GM15510 (cell line): Measurements from ENCODE around the gene MGAT1.

Experiments used
- POLR2A ChIP-seq: IDR thresholded peaks from 3 replicates; pipeline ENCODE4 v1.6.1; 2011; ENCODE audit warnings: borderline replicate concordance; ENCODE audit not compliant: insufficient read length; ENCODE audit errors: extremely low read depth

Gene MGAT1

DNA sequence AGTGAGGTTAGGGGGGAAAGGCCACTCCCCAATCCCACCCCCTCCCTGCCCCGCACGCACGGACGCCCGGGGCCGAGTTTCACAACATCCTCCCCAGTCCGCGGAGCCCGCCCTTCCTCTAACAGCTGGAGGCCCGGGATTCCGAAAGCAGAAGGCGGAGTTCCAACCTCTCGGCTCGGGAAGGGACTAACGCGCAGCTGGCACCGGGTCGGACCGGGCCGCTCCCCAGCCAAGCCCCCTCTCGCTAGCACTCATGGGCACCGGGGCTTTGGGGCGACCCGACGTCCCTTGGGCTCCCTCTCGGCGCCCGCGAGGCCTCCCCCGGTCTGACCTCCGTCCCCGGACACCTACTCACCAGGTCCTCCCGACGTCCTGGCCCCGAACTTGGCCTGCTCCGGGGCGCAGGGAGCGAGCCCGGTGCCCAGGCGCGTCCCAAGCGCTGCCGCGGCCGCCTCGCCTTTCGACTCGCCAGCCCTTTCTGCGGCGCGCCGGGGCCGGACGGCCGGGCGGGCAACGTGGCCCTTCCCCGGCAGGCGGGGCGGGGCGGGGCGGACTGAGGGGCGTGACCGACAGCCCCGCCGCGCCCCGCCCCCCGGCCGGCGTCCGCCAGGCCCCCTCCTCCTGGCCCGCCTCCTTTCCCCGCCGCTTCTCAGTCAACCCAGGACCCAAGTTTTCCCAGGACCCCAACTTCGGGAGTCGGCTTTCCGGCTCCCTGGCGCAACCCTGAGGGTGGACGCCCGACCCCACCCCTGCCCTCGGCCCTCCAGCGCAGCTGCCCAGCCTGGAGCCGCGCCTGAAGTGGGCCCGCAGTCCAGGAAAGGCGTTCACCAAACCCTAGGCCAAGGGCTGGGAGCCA is at the start of gene MGAT1:
Gene MGAT1 (minus strand): TSS at position 482 of the 856 bp plus-strand sequence. CDS start 9,835 bp downstream, outside the sequence.
- peak; percentile 77 for TF ChIP-seq POLR2A

DNA sequence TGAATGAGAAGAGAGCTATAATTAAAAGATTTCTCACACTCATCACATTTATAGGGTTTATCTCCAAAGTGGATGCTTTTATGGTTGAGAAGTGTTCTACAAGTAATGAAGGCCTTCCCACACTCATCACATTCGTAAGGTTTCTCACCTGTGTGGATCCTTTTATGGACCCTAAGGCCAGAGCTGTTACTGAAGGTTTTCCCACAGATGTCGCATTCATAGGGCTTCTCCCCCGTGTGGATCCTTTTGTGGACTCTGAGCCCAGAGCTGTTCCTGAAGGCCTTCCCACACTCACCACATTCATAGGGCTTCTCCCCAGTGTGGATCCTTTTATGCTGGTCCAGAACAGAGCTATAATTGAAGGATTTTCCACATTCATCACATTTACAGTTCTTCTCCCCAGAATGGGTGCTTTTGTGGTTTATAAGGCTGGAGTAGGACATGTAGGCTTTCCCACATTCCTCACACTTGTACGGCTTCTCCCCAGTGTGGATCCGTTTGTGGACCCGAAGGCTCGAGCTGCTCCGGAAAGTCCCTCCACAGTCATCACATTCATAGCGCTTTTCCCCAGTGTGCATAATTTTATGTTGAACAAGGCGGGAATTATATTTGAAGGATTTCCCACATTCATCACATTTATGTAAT is 48.0 kb upstream of the MGAT1 start:
- no peak for TF ChIP-seq POLR2A

DNA sequence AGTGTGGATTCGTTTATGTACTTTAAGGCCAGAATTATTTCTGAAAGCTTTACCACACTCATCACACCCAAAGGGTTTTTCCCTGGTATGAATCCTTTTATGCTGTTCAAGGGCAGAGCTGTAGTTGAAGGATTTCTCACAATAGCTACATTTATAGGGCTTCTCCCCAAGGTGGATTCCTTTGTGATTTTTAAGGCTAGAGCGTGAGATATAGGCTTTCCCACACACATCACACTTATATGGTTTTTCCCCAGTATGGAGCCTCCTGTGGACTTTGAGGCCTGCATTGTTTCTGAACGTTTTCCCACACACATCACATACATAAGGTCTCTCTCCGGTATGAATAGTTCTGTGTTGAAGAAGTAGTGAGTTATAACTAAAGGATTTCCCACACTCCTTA is 47.2 kb upstream of the MGAT1 start:
- no peak for TF ChIP-seq POLR2A

DNA sequence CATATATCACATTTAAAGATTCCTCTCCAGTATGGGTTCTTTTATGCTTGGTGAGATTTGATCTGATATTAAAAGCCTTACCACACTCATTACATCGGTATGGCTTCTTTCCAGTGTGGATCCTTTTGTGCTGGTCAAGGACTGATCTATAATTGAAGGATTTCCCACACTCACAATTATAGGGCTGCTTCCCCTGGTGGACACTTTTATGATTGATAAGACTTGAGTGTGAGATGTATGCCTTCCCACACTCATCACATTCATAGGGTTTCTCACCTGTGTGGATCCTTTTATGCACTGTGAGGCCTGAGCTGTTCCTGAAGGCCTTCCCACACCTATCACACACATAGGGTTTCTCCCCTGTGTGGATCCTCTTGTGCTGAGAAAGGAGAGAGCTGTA is 46.3 kb upstream of the MGAT1 start:
- TF ChIP-seq POLR2A: no peak

DNA sequence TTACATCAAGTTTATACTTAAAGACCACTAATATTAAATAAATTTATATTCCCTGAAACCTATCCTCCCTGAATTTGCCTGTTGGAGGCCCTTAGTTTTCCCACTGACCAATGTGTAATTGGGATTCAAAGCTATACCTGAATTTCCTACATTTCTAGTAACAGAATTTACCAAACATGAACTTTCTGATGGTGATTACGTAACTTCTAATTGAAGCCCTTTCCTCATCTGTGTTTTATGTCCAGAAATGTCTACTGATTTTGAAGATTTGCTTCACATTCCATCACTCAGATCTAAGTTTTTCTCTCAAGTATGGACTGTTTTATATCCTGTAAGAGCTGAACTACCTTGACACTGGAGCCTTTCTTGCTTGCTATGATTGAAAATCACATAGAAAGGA is 45.7 kb upstream of the MGAT1 start:
- no peak for TF ChIP-seq POLR2A

DNA sequence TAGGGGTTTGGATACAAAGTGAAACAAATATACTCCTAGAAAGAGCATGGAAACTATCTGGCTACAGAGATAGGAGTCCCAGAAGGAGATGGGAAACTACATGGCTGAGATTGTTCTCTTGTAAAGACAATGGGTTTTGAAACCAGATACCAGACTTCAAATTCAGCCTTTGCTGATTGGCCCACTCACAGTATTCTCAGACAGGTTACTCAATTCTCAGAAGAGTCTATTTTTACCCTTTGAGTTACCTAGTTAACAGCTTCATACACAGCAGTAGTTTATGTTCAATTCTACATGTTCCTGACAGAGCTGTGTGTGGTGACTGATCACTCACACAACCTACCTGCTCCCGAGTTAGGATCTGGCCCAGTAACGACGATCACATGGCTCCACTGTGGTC is 44.4 kb upstream of the MGAT1 start:
- no peak for TF ChIP-seq POLR2A

DNA sequence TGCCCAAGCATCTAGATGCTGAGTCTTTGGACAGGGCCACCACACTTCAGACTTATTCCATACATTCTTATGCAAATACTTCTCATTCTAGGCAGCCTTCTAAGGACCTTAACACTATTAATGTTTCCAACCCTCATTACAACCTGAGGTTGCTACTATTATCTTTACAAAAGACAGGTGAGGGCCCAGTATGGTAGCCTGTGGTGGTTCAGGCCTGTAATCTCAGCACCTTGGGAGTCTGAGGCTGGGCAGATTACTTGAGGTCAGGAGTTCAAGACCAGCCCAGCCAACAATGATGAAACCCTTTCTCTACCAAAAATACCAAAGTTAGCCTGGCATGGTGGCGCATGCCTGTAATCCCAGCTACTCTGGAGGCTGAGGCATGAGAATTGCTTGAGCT is 42.3 kb upstream of the MGAT1 start:
- no peak for TF ChIP-seq POLR2A

DNA sequence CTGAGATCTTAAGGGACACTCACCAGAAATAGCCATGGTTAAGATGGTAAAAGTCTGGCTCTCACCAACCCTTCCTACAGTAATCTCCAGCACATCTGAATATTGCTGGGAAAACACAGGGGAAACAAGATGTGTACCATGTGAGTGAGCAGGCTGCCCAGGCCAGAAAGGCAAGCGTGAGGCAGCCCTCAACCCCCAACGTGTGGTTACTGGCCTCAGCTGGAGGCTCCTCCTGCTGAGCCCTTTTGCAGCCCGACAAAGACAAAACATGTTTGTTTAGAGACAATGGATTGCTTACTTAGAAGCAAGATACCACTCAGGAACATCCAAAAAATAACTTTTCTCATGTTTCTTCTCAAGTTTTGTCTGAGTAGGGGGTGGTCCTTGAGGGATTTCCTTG is 41.8 kb upstream of the MGAT1 start:
- TF ChIP-seq POLR2A: no peak

DNA sequence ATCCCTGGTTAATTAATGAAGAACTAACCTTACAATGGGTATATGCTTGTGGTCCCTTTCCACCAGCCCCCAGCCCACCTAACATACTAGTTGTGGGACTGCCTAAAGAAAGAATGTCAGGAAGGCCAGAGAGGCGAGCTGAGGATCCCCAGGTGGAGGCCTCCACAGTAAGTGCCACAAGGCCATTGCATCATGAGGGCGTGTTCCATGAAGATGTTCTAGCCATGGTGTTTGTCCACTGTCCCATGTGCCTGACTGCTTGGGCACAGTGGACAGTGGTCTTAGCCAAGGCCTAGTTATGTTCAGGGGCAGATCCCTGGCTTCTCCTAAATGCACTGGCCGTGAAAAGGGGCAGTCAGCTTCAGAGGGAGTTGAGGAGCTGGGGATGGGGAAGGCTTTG is 37.3 kb upstream of the MGAT1 start:
- no peak for TF ChIP-seq POLR2A

DNA sequence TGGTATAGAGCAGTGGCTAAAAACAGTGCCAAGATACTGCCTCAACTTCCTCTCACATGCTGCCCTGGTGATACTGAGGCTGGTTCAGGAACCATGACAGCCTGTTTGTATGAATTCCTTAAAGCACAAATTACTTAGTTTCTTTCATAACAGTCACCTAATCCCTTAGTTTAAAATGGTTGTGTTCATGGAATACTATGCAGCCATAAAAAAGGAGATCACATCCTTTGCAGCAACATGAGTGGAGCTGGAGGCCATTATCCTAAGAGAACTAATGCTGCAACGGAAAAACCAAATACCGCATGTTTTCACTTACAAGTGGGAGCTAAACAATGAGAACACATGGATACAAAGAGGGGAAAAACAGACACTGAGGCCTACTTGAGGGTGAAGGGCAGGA is 36.6 kb upstream of the MGAT1 start:
- TF ChIP-seq POLR2A: no peak

DNA sequence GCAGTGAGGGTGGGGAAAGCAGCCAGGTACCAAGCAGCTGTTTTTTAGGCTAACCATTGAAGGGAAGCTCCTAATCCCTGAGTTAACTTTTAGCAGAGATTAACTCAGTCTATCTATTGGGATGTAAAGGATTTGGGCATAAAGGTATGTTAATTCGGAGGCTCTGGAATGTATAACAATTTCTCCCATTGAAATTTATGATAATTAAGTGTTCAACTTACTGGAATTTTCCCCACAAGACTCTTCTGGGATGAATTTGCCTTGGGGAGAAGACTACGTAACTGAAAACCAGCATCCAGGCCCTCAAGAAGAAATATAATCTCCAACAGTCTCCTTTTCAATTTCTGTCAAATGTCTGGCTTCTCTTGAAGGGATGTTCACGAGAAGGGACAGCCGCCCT is 34.9 kb upstream of the MGAT1 start:
- no peak for TF ChIP-seq POLR2A

DNA sequence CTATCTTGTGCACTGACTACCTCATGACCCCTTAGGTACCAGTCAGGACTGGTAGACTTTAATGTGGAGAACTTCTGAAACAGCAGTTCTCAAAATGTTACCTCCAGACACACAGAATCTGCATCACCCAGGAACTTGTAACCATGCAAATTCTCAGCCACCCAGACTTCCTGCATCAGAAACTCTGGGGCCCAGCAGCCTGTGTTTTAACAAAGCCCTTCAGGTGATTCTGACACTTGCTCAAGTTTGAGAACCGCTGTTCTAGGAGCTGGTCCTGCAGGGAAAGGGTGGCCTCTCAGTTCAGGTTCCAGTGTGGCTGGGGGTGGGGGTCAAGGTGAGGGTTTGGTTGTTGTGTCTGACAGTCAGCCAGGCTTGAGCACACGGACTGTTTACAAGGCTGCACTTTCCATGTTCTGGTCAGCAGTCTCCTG is 30.0 kb upstream of the MGAT1 start:
- TF ChIP-seq POLR2A: peak; percentile 18

DNA sequence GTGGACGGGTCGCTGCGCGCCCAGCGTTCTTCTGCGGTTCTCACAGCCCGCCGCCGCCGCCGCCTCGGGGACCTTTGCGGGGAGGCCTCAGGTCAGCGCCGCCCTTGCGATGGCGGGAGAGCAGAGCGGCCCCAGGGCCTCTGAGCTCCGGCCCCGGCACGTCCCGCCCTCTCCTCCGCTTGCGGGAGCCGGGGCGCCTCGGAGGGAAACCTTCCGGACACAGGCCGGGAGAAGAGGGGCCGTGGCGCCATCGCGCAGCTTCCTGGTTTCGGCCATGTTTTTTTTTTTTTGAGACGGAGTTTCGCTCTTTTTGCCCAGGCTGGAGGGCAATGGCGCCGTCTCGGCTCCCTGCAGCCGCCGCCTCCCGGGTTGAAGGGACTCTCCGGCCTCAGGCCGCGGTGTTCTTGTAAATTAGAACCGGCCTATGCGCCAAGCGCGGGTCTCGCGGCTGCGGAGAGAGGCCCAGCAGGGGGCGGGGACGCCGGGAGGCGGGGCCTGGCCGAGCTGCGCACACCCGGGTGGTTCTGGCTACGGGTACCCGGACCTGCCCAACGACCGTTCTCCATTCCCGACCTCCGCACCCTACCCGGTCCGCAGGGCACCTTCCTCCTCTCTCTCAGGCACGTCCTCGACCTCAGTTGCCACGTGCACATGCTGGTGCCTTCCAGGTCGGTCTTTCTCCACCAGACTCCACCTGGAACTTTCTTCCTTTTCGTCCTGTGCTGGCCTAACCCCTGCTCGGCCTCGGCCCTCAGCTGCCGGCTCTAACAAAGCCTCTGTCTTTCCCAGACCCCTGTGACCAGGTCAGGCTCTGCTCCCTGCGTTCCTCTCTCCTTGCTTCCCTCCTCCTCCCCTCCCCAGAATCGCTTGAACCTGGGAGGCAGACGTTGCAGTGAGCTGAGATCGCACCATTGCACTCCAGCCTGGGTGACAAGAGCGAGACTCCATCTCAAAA is 28.8 kb upstream of the MGAT1 start:
- peak; percentile 69 for TF ChIP-seq POLR2A

DNA sequence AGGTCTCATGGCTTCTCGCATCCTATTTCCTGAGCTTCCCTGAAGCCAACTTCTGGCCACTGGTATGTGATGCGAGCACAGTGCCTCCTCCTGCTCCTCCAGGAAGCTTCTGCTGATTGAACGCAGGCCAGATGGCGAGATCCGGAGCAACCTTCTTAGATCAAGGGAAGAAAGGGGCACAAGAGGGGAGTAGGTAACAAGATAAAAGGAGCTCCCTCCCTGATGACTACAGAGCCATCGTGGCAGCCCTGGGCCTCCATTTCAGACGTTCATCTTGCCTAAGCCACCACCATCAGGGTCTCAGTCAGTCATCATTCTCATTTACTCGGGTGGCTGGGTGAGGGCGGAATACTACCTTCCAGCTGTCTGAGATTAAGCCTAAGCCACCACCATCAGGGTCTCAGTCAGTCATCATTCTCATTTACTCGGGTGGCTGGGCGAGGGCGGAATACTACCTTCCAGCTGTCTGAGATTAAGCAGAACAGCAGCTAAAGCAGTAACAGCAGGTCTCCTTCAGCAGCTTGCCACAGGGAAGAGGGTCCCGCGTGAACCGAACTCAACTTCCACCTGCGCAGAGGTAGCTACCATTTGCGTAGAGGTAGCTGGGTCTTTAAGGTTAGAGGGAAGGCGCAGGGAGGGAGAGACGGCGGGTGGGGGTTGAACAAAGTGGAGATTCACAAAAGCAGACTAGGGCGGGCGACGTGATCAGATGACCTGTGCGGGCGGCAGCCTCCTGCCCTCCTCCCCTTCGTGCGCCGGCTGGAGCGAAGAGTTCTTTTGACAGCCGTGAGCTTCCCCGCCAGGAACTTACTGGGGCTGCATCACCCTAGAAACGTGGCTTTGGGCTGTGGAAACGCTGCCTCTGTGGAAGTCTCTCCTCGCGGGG is 27.9 kb upstream of the MGAT1 start:
- peak; percentile 61 for TF ChIP-seq POLR2A

DNA sequence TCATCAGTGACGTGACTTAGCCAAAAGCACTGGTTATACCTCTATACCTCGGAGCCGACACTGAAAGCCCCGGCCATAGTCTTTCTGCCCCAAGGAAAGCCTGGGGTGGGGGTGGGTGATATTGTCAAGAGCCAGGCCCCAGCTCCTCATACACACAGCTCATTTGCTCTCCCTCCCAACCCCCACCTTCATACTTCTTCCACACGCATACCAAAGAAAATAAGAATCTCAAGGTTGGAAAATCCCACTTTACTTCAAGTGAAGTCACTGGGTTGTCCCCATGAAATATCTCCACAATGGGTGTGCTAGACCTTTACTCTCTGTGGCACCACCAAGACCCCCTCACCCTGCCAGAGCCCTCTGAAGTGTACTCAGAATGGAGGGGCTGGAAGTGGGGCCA is 27.1 kb upstream of the MGAT1 start:
- no peak for TF ChIP-seq POLR2A
